Tibial nerve (tissue), 4 donors: Measurements from ENCODE around the gene MPP2. TPM values are rescaled to one million over a fixed set of nuclear protein-coding genes. Genes with fewer than 3 reads are reported as not detected.

Experiments used
- DNase-seq, 2 donors: peaks; one replicate each; pipeline ENCODE4 v3.0.0-alpha.2; 2019; ENCODE audit warnings: low spot score in 2 of 2
- H3K27ac ChIP-seq, 4 donors: fragments of 200-600 bp; sonication (generic) in 3 of 4; one replicate each; pipeline ENCODE4 v1.5.1; 2017 to 2019; ENCODE audit warnings: mild to moderate bottlenecking in 1 of 4
- H3K27me3 ChIP-seq, 2 donors: fragments of 200-600 bp; sonication (generic) in 1 of 2; one replicate each; pipeline versions ENCODE4 v1.5.1 to v1.6.0; 2017 to 2019
- H3K36me3 ChIP-seq, 3 donors: fragments of 200-600 bp; sonication (generic); one replicate each; pipeline ENCODE4 v1.5.1; 2018 to 2019
- H3K4me1 ChIP-seq, 4 donors: fragments of 200-600 bp; sonication (generic) in 3 of 4; one replicate each; pipeline ENCODE4 v1.5.1; 2017 to 2019
- H3K4me3 ChIP-seq, 4 donors: fragments of 200-600 bp; sonication (generic) in 3 of 4; one replicate each; pipeline ENCODE4 v1.5.1; 2017 to 2019; ENCODE audit warnings: mild to moderate bottlenecking in 1 of 4, moderate library complexity in 1 of 4
- H3K9me3 ChIP-seq, 4 donors: fragments of 200-600 bp; sonication (generic) in 3 of 4; one replicate each; pipeline ENCODE4 v1.5.1; 2017 to 2019
- CTCF ChIP-seq, 5 experiments: fragments of 200-600 bp in 3 of 5; fragments of 450-650 bp in 2 of 5; sonication (generic) in 3 of 5; IDR thresholded peaks; one replicate each; pipeline ENCODE4 v1.5.1; 2016 to 2019; ENCODE audit warnings: antibody characterized with exemption in 5 of 5, mild to moderate bottlenecking in 3 of 5, moderate library complexity in 2 of 5
- EP300 ChIP-seq, 2 donors: sonication (generic); formaldehyde crosslinking; IDR thresholded peaks; one replicate each; pipeline ENCODE4 v1.6.1; 2017; ENCODE audit warnings: antibody characterized with exemption in 2 of 2, mild to moderate bottlenecking in 1 of 2
- POLR2A ChIP-seq, 2 donors: fragments of 450-650 bp; IDR thresholded peaks; one replicate each; pipeline ENCODE4 v1.6.1; 2017; ENCODE audit warnings: antibody characterized with exemption in 2 of 2, mild to moderate bottlenecking in 2 of 2, moderate library complexity in 2 of 2
- WGBS, 2 donors: methylation state at CpG; one replicate each; pipeline ENCODE4 v1.1.5; 2018; 5-methylcytosine and 5-hydroxymethylcytosine counted together
- total RNA-seq, 4 donors: library from RNA; depleted of rRNA; stranded (reverse); fragments of >200 nt; gene quantifications; one replicate each; pipeline ENCODE4 v1.1.0, GENCODE V29; 2016

The MPP2 gene
- total RNA-seq, 4 donors from 2014 or later, result 4.2 to 22.9 (median 9.3) TPM

DNA sequence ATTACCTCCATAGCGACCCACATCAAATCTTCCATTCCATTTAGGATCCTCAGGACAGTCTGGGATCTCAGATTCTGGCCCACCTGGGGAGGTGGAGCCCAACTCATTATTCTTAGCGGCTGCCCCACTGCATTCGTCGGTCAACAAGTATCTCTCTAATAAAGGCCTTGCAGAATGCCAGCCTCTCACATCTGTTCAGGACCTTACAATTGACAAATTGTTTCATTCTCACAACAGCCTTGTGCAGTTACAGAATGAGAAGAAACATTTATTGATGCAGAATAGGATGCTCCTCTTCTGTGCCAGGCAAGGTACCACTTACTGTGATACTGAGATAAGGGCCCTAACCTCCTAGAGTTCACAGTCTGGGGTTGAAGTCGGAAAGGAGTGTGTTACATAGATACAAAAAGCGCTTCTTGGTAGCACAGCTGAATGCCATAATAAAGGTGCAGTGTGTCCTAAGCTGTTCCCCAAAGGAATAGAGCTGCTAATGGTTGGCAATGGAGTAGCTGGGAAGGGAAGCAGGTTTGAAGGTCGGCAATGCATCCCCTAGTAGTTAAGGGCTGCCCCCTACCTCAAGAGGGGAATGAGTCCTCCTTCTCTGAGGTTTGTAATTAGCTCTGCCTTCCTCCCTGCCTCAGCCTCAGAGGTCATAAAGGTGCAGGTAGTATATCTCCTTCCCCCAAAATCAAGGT lies 2.3 kb upstream of the MPP2 start:
- Histone ChIP-seq H3K4me1 (peaks cover 0 to 37% (median 18%) of the 10 kb centered on the region in 4 donors), H3K36me3 (no peaks in the 10 kb centered on the region), H3K4me3 (no peak overlapping the region), H3K27me3 (peaks cover 0 to 51% of the 10 kb centered on the region in 2 donors), H3K27ac (no peak overlapping the region), H3K9me3 (no peaks in the 10 kb centered on the region)
- TF ChIP-seq POLR2A (IDR thresholded peaks at IDR 0.05) (no peak), CTCF (IDR thresholded peaks at IDR 0.05) (no peak), EP300 (IDR thresholded peaks at IDR 0.05) (no peak)
- WGBS, 2 donors, result 56 to 59% methylated on average over 7 of the region's 7 CpGs
- DNase-seq, result no peak

DNA sequence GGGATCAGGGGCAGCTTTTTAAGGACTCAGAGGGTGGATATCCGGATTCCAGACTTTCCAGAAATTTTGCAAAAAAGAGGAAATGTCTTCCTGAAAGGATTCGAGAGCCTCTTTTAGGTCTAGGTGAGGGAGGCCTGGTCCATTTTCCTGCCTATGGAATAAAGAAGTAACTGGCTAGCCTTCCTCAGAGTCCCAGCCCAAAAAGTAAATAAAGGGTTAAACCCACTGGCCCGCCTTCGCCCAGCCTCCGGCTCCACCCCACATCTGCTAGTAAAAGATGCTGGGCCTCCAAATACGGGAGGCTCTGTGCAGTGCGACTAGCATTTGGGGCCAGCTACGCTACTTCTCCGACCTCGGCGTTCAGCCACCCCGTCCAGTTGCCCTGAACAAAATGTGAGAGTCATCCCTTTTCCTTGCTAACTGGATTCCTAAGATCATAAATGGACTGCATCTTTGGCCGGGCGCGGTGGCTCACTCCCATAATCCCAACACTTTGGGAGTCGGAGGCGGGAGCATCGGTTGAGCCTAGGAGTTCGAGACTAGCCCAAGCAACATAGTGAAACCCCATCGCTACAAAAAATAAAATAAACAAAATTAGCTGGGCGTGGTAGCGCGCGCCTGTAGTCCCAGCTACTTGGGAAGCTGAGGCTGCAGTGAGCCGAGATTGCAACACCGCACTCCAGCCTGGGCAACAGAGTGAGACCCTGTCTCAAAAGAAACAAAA lies 824 bp upstream of the MPP2 start:
- DNase-seq, result peak; percentile 23 to 72
- Histone ChIP-seq H3K36me3 (no peaks in the 10 kb centered on the region), H3K9me3 (no peaks in the 10 kb centered on the region), H3K4me1 (peaks cover 0 to 37% (median 18%) of the 10 kb centered on the region in 4 donors), H3K27ac (peak overlapping the region; percentile 78 to 90 (median 78)), H3K27me3 (peaks cover 0 to 62% of the 10 kb centered on the region in 2 donors), H3K4me3 (peak overlapping the region; percentile 55 to 68 (median 65))
- TF ChIP-seq EP300 (IDR thresholded peaks at IDR 0.05) (peak in 1 of 2 donors; percentile 44), POLR2A (IDR thresholded peaks at IDR 0.05) (no peak), CTCF (IDR thresholded peaks at IDR 0.05) (no peak)
- 13 to 15% methylated on average over 26 of the region's 26 CpGs for WGBS, 2 donors

- H3K4me1 ChIP-seq, result peaks cover 0 to 37% (median 18%) of the 10 kb centered on the region in 4 donors
- H3K9me3 ChIP-seq, result no peaks in the 10 kb centered on the region
- H3K27ac ChIP-seq, result peak overlapping the region; percentile 78 to 90 (median 78)
- WGBS, 2 donors, result 1% methylated on average over 19 to 27 of the region's 29 CpGs
- TF ChIP-seq POLR2A (IDR thresholded peaks at IDR 0.05) (no peak), CTCF (IDR thresholded peaks at IDR 0.05) (no peak), EP300 (IDR thresholded peaks at IDR 0.05) (no peak)
- DNase-seq, result peak in 1 of 2 donors; percentile 9
- H3K27me3 ChIP-seq, result peaks cover 0 to 62% of the 10 kb centered on the region in 2 donors
- H3K4me3 ChIP-seq, result peak overlapping the region; percentile 55 to 68 (median 65)
- H3K36me3 ChIP-seq, result no peaks in the 10 kb centered on the region
Measured at GRCh38 chr17:43906951-43907424, 348 bp downstream of the MPP2 start.

GRCh38 chr17:43905985-43906852 lies 1.1 kb downstream of the MPP2 start:
- DNase-seq, result peak; percentile 40 to 61
- no peak for TF ChIP-seq POLR2A (IDR thresholded peaks at IDR 0.05)
- TF ChIP-seq CTCF (IDR thresholded peaks at IDR 0.05), result no peak
- TF ChIP-seq EP300 (IDR thresholded peaks at IDR 0.05), result no peak
- Histone ChIP-seq H3K27me3 (peaks cover 0 to 62% of the 10 kb centered on the region in 2 donors), H3K4me1 (peaks cover 0 to 39% (median 18%) of the 10 kb centered on the region in 4 donors), H3K9me3 (no peaks in the 10 kb centered on the region), H3K27ac (peak overlapping the region; percentile 32 to 90 (median 78)), H3K36me3 (no peaks in the 10 kb centered on the region), H3K4me3 (peak overlapping the region; percentile 55 to 68 (median 65))
- WGBS, 2 donors, result 2 to 3% methylated on average over 22 to 35 of the region's 37 CpGs
